Transverse colon (tissue), 4 donors: ENCODE data around the gene BMPER. TPM values are rescaled to one million over a fixed set of nuclear protein-coding genes. Genes with fewer than 3 reads are reported as not detected.

Source experiments
- DNase-seq: peaks from one replicate; pipeline ENCODE4 v3.0.0-alpha.2; 2019
- H3K27ac ChIP-seq, 4 donors: fragments of 200-600 bp; sonication (generic); 2 replicates each; pipeline ENCODE4 v1.5.1; 2016 to 2018; ENCODE audit warnings: inconsistent platforms in 4 of 4
- H3K27me3 ChIP-seq: fragments of 200-600 bp; sonication (generic); 2 replicates; pipeline ENCODE4 v1.5.1; 2017; ENCODE audit warnings: inconsistent platforms
- H3K36me3 ChIP-seq, 4 donors: fragments of 200-600 bp; sonication (generic); 2 replicates each; pipeline ENCODE4 v1.5.1; 2017 to 2019; ENCODE audit warnings: inconsistent platforms in 4 of 4
- H3K4me1 ChIP-seq, 4 donors: fragments of 200-600 bp; sonication (generic); 2 replicates each; pipeline ENCODE4 v1.5.1; 2017 to 2020; ENCODE audit warnings: inconsistent platforms in 4 of 4
- H3K4me3 ChIP-seq, 4 donors: fragments of 200-600 bp; sonication (generic); 1 replicate in 1 of 4; 2 replicates in 3 of 4; pipeline versions ENCODE4 v1.5.1 to v1.6.1; 2017 to 2019; ENCODE audit warnings: inconsistent platforms in 4 of 4
- H3K9me3 ChIP-seq, 2 donors: fragments of 200-600 bp; sonication (generic); 2 replicates each; pipeline ENCODE4 v1.5.1; 2017 to 2019; ENCODE audit warnings: inconsistent platforms in 2 of 2
- EP300 ChIP-seq: sonication (generic); formaldehyde crosslinking; IDR thresholded peaks from one replicate; pipeline ENCODE4 v1.6.1; 2017; ENCODE audit warnings: antibody characterized with exemption, low read depth
- POLR2A ChIP-seq: fragments of 450-650 bp; IDR thresholded peaks from one replicate; pipeline ENCODE4 v1.6.1; 2016; ENCODE audit warnings: antibody characterized with exemption, mild to moderate bottlenecking, moderate library complexity
- POLR2AphosphoS5 ChIP-seq, 3 donors: sonication (generic); formaldehyde crosslinking; IDR thresholded peaks; one replicate each; pipeline ENCODE4 v1.6.1; 2016; ENCODE audit warnings: antibody characterized with exemption in 3 of 3
- WGBS, 2 donors: methylation state at CpG; one replicate each; pipeline ENCODE4 v1.1.5; 2018; ENCODE audit warnings: low coverage in 1 of 2; 5-methylcytosine and 5-hydroxymethylcytosine counted together
- in situ Hi-C, 4 donors: fragments of 200-750 bp; cut with MboI; loops; one replicate each; pipeline versions ENCODE4 v1.15.0 to v1.15.1; 2017; ENCODE audit warnings: low sequenced_read_pairs in 3 of 4, low pct_ligation_motif_present in 1 of 4, low pct_unique_long_range_greater_than_20kb in 1 of 4
- intact Hi-C: fragments of 100-400 bp; cut with DNase I; formaldehyde crosslinking; loops from one replicate; pipeline ENCODE4 v1.15.1; 2023; ENCODE audit warnings: low total_unique reads
- total RNA-seq, 4 donors: library from RNA; depleted of rRNA; stranded (reverse); fragments of >200 nt; gene quantifications; one replicate each; pipeline ENCODE4 v1.1.0, GENCODE V29; 2016
- TF ChIP-seq, protein P1 (sequence below), 5 experiments: fragments of 200-600 bp in 3 of 5; fragments of 450-650 bp in 2 of 5; sonication (generic) in 3 of 5; IDR thresholded peaks; 1 replicate in 2 of 5; 2 replicates in 3 of 5; pipeline ENCODE4 v1.5.1; 2016 to 2017; ENCODE audit warnings: antibody characterized with exemption in 5 of 5, inconsistent platforms in 3 of 5, mild to moderate bottlenecking in 2 of 5, moderate library complexity in 1 of 5

Gene BMPER
- total RNA-seq, 4 donors from 2014 or later = 1.00 to 2.5 (median 1.8) TPM

DNA sequence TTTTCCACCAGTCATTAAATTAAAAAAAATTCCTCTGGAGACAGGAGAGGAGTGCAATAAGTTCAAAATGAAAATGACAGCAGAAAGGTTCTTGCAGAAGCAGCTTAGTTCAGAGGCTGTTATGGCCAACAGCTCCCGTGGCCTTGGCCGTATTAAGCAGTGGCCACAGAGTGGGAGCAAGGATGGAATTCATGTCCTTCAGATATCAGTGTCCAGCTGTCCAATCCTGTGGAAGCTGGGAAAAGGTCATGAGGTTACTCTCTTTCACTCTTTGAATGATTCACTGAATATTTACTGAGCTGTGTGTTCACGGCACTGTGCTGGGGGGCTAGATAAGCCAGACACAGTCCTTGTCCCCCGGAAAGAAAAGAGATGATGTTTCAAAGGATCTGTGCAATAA, 231.8 kb downstream of the BMPER start:
- H3K36me3 ChIP-seq = no peaks in the 10 kb centered on the region
- H3K4me1 ChIP-seq = no peaks in the 10 kb centered on the region
- intact Hi-C loops = no loop called here
- H3K27me3 ChIP-seq = no peaks in the 10 kb centered on the region
- DNase-seq = no peak
- in situ Hi-C loops = no loop called here
- TF ChIP-seq POLR2A (no peak), POLR2AphosphoS5 (IDR thresholded peaks at IDR 0.05) (no peak), EP300 (no peak)
- TF ChIP-seq, protein P1, sequence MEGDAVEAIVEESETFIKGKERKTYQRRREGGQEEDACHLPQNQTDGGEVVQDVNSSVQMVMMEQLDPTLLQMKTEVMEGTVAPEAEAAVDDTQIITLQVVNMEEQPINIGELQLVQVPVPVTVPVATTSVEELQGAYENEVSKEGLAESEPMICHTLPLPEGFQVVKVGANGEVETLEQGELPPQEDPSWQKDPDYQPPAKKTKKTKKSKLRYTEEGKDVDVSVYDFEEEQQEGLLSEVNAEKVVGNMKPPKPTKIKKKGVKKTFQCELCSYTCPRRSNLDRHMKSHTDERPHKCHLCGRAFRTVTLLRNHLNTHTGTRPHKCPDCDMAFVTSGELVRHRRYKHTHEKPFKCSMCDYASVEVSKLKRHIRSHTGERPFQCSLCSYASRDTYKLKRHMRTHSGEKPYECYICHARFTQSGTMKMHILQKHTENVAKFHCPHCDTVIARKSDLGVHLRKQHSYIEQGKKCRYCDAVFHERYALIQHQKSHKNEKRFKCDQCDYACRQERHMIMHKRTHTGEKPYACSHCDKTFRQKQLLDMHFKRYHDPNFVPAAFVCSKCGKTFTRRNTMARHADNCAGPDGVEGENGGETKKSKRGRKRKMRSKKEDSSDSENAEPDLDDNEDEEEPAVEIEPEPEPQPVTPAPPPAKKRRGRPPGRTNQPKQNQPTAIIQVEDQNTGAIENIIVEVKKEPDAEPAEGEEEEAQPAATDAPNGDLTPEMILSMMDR (IDR thresholded peaks at IDR 0.05) = no peak
- WGBS, 2 donors = 66 to 67% methylated on average over 4 of the region's 4 CpGs
- H3K9me3 ChIP-seq = no peaks in the 10 kb centered on the region
- no peak overlapping the region for H3K4me3 ChIP-seq
- no peak overlapping the region for H3K27ac ChIP-seq

GRCh38 chr7:34138483-34138882, 233.1 kb downstream of the BMPER start:
- H3K4me1 ChIP-seq = no peaks in the 10 kb centered on the region
- no peaks in the 10 kb centered on the region for H3K9me3 ChIP-seq
- intact Hi-C loops (no loop called here), in situ Hi-C loops (no loop called here)
- no peaks in the 10 kb centered on the region for H3K36me3 ChIP-seq
- H3K27ac ChIP-seq = no peak overlapping the region
- H3K27me3 ChIP-seq = no peaks in the 10 kb centered on the region
- TF ChIP-seq, protein P1 (IDR thresholded peaks at IDR 0.05) = no peak
- TF ChIP-seq POLR2A = no peak
- no peak for TF ChIP-seq EP300
- TF ChIP-seq POLR2AphosphoS5 (IDR thresholded peaks at IDR 0.05) = no peak
- no peak for DNase-seq
- H3K4me3 ChIP-seq = no peak overlapping the region
- 50% methylated on average over 2 of the region's 2 CpGs; no CpG with 5 or more reads in 1 of the 2 donors for whole genome bisulfite sequencing, 2 donors

GRCh38 chr7:34139086-34139485, 233.7 kb downstream of the BMPER start:
- intact Hi-C loops (no loop called here), in situ Hi-C loops (no loop called here)
- TF ChIP-seq, protein P1 (IDR thresholded peaks at IDR 0.05) = no peak
- TF ChIP-seq POLR2A (no peak), POLR2AphosphoS5 (IDR thresholded peaks at IDR 0.05) (no peak), EP300 (no peak)
- Histone ChIP-seq H3K27ac (no peak overlapping the region), H3K4me3 (no peak overlapping the region), H3K27me3 (no peaks in the 10 kb centered on the region), H3K4me1 (no peaks in the 10 kb centered on the region), H3K9me3 (no peaks in the 10 kb centered on the region), H3K36me3 (no peaks in the 10 kb centered on the region)
- DNase-seq = no peak
- WGBS, 2 donors = 61 to 87% methylated on average over 3 of the region's 3 CpGs

DNA sequence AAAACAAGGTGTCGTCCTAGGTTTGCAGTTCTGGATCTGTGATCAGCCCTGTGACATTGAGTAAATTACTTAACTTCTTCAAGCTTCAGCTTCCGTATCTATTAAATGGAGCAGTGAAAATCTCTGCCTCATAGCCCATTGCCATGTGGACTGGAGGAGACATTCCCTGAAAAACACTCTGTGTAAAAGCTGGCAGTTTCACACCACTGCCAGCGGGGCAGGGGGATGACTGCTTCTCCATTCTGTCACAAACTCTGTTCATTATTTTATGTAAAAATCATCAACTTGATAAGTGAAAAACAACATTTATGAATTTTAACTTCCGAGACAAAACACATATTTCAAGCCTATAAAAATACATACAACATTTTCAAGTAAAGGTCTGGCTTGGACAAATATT, 234.7 kb downstream of the BMPER start:
- intact Hi-C loops (no loop called here), in situ Hi-C loops (no loop called here)

More for the DNA sequence above, 234.7 kb downstream of the BMPER start:
- TF ChIP-seq, protein P1 (IDR thresholded peaks at IDR 0.05) = no peak
- TF ChIP-seq POLR2A (no peak), POLR2AphosphoS5 (IDR thresholded peaks at IDR 0.05) (no peak)
- no peaks in the 10 kb centered on the region for H3K36me3 ChIP-seq
- H3K27me3 ChIP-seq = no peaks in the 10 kb centered on the region
- no peaks in the 10 kb centered on the region for H3K9me3 ChIP-seq
- 76 to 85% methylated on average over 4 of the region's 4 CpGs for WGBS, 2 donors
- H3K4me1 ChIP-seq = no peaks in the 10 kb centered on the region
- H3K4me3 ChIP-seq = no peak overlapping the region
- DNase-seq = no peak
- H3K27ac ChIP-seq = no peak overlapping the region
